ENCODE data around the gene CLEC16A.
"Not testable (repeated sequence)": the region's sequence is repeated elsewhere in the genome, so short reads cannot be mapped to it uniquely, and the experiment has no call there.

Gene CLEC16A

DNA sequence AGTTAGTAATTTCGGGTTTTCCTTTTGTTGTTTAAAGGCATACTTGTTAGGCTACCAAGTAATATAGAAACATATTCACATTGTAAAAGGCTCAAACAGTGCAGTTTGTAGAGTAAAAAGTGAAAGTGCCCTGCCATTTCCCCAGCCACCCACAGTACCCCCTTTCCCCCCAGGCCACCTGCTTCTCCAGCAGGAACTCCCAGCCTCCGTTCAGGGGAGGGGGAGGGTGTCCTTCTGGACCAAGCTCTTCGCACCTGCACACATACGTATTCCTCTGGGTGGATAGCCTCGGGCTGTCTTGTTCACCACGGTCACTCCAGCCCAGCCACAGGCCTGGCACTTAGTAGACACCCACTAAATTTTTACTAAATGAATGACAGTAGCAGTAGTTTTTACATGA, 144.5 kb downstream of the CLEC16A start:
- no peak for DNase-seq

DNA sequence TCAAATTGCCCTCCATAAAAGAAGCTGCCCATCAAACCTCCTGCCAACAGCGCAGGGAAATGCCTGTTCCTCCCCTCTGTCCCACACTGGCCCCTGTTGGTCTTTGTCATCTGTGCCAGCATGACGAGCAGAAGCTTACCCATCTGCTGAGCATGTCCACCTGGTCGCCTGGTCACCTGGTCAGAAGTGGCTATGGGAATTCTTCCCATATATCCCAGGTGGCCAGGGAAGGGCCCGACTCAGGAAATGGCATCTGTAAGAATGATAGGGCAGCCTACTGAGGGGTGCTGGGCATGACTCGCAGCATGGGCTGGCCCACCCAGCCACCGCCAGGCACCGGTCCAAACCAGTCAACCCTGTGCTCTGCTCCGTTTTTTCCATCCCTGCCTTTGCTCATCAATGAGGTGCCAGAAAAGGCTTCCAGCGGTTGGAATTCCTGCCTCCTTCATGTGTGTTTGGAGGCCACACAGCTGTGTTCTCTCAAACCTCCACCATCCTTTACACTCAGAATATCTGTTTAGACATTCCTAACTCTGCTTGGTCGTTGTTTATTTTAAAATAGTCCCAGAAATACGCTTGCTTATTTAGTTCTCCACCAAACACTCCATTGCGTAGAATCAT, 145.2 kb downstream of the CLEC16A start:
- DNase-seq = no peak

GRCh38 chr16:11090232-11090631, 145.9 kb downstream of the CLEC16A start:
- DNase-seq = no peak

- no peak for DNase-seq
Measured at GRCh38 chr16:11091021-11091785, 146.8 kb downstream of the CLEC16A start.

DNA sequence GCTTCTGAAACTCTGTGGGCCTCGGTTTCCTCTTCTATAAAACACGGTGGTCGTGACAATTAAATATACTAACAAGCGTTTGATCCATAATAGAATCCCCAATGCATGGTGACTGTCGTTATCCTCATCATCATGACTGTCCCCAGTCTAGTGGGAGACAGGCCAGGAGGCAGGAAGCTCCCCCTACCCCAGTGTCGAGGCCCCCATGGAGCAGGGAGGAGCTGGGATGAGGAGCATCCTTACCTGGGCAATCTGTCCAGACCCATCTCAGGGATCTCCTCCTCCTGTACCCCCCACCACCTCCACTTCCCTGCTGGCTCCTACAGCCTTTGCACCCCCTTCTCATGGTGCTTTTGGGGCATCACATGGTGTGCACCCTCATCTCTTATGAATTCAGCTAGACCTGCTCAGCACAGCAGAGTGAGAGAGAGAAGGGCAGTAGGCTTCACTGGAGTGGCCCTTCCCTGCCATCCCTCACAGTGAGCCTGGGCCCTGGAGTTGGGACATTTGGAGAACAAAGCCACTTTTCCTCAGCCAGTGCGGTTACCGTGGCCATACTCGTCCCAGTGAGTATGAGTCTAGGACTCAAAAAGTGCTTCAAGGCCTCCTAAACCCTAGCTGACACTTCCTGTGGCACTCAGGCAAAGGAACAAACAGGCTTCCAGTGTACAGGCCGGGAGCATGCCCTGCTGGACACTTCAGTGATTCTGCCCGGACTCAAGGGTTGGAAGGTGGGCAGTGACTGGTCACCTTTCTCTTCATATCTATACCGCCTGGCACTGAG, 148.6 kb downstream of the CLEC16A start:
- no peak for DNase-seq

GRCh38 chr16:11093572-11094074, 149.3 kb downstream of the CLEC16A start:
- DNase-seq = no peak

DNA sequence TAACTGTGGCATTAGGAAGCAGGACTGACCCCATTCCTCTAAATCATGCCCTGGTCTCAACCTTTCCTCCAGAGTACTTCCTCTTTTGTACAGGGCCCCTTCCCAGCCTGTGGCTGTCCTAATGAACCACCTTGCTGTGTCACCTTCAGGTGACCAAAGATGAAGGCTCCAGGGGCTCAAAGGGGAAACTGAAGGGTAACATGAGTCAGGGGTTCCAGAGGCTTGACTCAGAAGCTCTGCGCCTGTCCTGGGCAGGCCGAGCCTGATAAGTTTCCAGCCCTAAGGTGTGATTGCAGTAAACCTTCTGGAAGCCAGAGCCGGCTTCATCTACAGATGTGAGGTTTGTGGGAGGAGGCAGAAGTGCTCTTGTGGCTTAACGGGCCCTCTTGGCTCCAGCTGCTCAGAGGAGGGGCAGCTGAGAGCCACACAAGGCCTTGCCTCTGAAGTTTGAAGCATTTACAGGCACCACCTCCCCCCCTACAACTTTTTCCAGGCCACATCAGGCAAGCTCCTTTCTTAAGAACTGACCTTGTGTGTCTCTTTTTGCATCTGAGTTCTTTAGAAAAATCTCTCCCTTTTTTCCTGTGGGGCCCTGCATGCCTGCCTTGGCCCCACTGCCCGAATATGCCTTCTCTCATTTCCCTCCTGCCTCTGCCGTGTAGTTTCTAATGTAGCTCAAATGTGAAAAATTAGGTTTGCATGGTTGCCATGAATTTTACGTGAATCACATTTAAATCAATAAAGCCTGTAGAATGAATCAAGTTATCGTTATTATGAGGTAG, 149.9 kb downstream of the CLEC16A start:
- peak in 2 of 4 experiments; percentile 25 to 48 for DNase-seq

- DNase-seq = peak in 1 of 4 experiments; percentile 20
Measured at GRCh38 chr16:11094857-11095565, 150.6 kb downstream of the CLEC16A start.

GRCh38 chr16:11095935-11096334, 151.6 kb downstream of the CLEC16A start:
- DNase-seq = no peak

GRCh38 chr16:11097094-11097786, 152.9 kb downstream of the CLEC16A start:
- no peak for DNase-seq

DNA sequence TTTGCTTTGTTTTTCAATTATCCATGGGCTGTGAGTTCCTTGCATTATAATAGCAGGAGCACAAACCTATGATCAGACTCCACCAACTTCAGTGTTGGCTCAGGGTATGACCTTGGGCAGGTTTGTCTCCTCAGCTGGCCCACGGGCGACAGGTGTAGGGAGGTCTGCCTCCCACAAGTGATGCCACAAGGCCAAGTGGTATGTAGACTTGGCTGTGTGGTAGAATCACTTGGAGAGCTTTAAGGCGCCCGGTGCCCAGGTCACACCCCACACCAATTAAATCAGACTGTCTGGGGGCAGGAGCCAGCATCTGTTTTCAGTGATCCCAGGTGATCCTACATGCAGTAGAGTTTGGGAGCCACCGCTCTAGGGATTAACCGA, 153.4 kb downstream of the CLEC16A start:
- DNase-seq = no peak

- DNase-seq = no peak
Measured at GRCh38 chr16:11098601-11099390, 154.4 kb downstream of the CLEC16A start.

DNA sequence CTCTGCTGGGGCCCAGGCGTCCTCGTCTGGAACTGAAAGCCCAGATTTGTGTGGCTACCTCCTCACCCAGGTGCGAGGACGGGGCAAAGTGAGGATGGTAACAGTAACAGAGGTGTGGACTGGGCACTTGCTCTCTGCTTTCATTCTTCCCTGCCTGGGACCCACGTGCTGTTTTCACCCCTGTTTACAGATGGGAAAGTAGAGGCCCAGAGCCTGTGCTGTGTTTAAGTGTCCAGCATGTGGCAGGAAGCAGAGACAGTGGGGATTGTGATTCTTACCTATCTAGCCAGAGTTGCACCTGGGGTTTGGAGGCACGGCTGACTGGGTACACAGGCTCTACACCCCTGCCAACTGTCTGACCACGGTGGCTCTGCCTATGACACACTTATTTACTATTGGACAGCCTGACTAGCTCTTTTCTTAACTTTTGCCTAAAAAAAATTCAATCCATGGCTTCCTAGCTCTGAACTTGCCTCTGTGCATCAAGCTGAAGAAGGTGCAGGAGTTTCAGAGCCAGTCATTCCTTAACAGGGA, 155.4 kb downstream of the CLEC16A start:
- DNase-seq = no peak

DNA sequence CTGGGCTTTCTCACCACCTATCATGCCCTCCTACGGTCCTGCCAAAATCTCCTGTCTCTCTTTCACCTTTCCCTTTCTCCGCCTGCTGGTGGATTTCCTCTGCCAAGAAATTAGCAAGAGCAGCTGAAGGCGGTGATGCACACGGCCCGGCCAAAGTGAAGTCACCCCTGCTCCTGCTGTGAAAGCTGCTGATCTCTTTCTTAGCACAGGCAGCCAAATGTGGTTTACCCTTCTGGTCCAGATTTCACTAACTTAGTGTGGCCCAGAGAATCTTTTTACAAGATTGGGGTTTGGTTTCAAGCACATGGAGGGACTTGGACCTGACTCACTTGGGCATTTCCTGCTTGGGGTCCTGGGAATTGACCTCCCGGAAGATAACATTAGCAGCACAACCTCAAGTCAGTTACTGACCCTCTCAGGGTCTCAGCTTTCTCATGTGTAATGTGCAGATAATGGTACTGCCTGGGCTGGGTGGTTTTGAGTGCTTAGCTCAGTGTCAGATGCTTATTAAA, 155.9 kb downstream of the CLEC16A start:
- DNase-seq = peak in 1 of 4 experiments; percentile 38

DNA sequence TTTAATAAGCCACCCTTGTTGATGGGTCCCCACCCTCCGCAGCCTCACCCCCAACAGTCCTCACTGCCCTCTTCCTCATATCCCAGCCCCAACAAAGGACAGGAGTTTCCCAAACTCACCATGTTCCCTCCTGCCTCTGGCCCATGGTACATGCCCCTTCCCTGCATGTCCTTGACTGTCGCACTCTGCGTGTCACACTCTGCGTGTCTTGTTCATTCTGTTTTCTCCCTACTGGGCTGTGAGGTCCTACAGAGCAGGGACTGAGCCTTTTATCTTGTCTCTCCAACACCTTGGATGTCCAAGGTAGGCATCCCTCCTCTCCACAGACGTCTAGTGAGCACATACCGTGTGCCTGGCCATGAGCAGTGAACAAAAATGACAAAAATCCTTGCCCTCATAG, 156.9 kb downstream of the CLEC16A start:
- no peak for DNase-seq

DNA sequence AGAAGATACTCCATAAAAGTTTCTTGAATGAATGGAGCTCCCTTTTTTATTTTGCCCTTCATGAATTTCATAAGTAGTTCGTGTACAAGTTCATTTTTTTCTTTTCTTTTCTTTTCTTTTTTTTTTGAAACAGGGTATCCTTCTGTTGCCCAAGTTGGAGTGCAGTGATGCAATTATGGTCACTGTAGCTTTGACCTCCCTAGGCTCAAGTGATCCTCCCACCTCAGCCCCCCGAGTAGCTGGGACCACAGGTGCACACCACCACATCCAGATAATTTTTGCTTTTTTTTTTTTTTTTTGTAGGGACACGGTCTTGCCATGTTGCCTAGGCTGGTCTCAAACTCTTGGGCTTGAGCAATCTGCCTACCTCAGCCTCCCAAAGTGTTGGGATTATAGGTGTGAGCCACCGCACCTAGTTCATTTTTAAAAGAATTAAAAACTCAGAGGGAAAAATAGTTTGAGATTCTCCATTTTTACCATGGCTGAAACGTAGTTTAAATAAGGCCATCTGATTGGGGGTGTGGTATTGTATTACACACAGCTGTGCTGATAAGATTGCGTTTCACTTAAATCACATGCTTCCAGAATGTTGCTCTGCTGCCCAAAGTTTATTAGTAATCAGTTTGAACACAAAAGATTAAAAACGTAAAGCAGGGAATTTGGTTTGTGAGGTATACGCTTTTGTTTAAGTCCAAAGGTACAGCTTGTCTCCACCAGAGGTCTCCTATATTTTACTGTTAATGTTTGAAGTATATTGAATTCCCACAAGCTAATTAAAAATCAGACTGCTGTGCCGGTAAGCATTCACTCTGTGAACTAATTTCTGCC, 157.5 kb downstream of the CLEC16A start:
- no peak for DNase-seq

DNA sequence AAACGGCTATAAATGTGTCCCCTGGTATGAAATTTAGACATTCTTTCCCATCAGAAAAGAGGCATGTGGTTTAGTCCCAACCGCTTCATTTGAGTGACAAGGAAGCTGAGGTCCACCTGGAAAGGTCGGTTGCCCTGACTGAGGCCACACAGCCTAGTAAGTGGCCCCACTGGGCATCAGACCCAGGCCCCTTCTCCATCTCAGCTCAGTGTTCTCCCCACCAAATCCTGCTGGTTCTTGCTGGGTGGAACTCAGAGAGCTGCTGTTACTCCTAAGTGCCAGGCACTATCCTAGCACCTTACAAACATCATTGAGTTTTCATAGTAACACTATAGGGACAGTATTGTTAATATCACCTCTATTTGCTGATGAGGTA, 158.1 kb downstream of the CLEC16A start:
- DNase-seq = no peak

GRCh38 chr16:11103301-11103700, 158.9 kb downstream of the CLEC16A start:
- DNase-seq = not testable (repeated sequence)

All from activated CD4-positive, CD25-positive, alpha-beta regulatory T cell (primary cell).